IMR-90 (cell line): Measurements from ENCODE around the gene ZBED2. TPM values are rescaled to one million over a fixed set of nuclear protein-coding genes. Genes with fewer than 3 reads are reported as not detected.

Experiments
- ATAC-seq: fragments of 200-7000 bp; cut with Tn5 transposase; 2 replicates; pipeline ENCODE4 v1.9.1; 2020; ENCODE audit warnings: low read depth, mild to moderate bottlenecking, moderate library complexity
- BruUV-seq: library from RNA; stranded (reverse); fragments of 400-500 nt; replicated peaks from 2 replicates; lab custom pipeline; 2021; lab: Mats Ljungman, UMichigan
- CTCF ChIA-PET: fragments of 300-600 bp; formaldehyde crosslinking; extraction: SDS; loops from one replicate; lab custom pipeline; 2021; ENCODE audit warnings: antibody characterized with exemption; lab: Yijun Ruan, JAX
- POLR2A ChIA-PET: fragments of 300-600 bp; sonication (Branson Sonifier 250); formaldehyde crosslinking; loops from one replicate; lab custom pipeline; 2022; ENCODE audit warnings: antibody characterized with exemption; ENCODE audit not compliant: unreplicated experiment; lab: Charles Lee
- DNase-seq: peaks from one replicate; pipeline ENCODE4 v3.0.0; 2013
- H2AFZ ChIP-seq: replicated peaks from 2 replicates; pipeline ENCODE3; 2013; ENCODE audit warnings: low read length, mild to moderate bottlenecking; ENCODE audit not compliant: poor library complexity
- H2AK5ac ChIP-seq: 2 replicates; pipeline ENCODE4 v1.6.1; 2013; ENCODE audit warnings: low read depth, low read length, inconsistent platforms
- H2AK9ac ChIP-seq: replicated peaks from 2 replicates; pipeline ENCODE3; 2013; ENCODE audit warnings: mild to moderate bottlenecking, low read depth, low read length, moderate library complexity; ENCODE audit not compliant: poor library complexity
- H2BK120ac ChIP-seq: 2 replicates; pipeline ENCODE4 v1.6.1; 2013; ENCODE audit warnings: low read depth, low read length, inconsistent platforms
- H2BK15ac ChIP-seq: 3 replicates; pipeline ENCODE4 v1.6.1; 2013; ENCODE audit warnings: low read depth, low read length, inconsistent platforms
- H2BK20ac ChIP-seq: 2 replicates; pipeline ENCODE4 v1.6.1; 2013; ENCODE audit warnings: low read depth, mild to moderate bottlenecking, inconsistent platforms, low read length, moderate library complexity
- H2BK5ac ChIP-seq: 2 replicates; pipeline ENCODE4 v1.6.1; 2013; ENCODE audit warnings: mild to moderate bottlenecking, low read depth, low read length, inconsistent platforms; ENCODE audit not compliant: poor library complexity, severe bottlenecking
- H3K14ac ChIP-seq: replicated peaks from 2 replicates; pipeline ENCODE4 v1.6.1; 2013; ENCODE audit warnings: low read depth, low read length, inconsistent platforms
- H3K18ac ChIP-seq: 2 replicates; pipeline ENCODE4 v1.6.1; 2013; ENCODE audit warnings: low read depth, low read length, control low read depth
- H3K23ac ChIP-seq: 2 replicates; pipeline ENCODE4 v1.6.1; 2013; ENCODE audit warnings: low read depth, low read length, inconsistent platforms
- H3K27ac ChIP-seq: 2 replicates; pipeline ENCODE4 v1.5.1; 2013; ENCODE audit warnings: mild to moderate bottlenecking, control low read depth, low read length; ENCODE audit not compliant: insufficient read depth
- H3K27me3 ChIP-seq: 2 replicates; pipeline ENCODE4 v1.6.1; 2013; ENCODE audit warnings: low read length; ENCODE audit not compliant: control insufficient read depth, insufficient read depth
- H3K36me3 ChIP-seq: 2 replicates; pipeline ENCODE4 v1.6.1; 2013; ENCODE audit warnings: low read length, mixed read lengths; ENCODE audit not compliant: control insufficient read depth, insufficient read depth
- H3K4ac ChIP-seq: 2 replicates; pipeline ENCODE4 v1.6.1; 2013; ENCODE audit warnings: low read depth, low read length, inconsistent platforms
- H3K4me1 ChIP-seq: 2 replicates; pipeline ENCODE4 v1.6.1; 2013; ENCODE audit warnings: low read length, mixed read lengths; ENCODE audit not compliant: control insufficient read depth, insufficient read depth
- H3K4me2 ChIP-seq: 2 replicates; pipeline ENCODE4 v1.6.1; 2013; ENCODE audit warnings: low read depth, mild to moderate bottlenecking, control low read depth, low read length, moderate library complexity
- H3K4me3 ChIP-seq: 2 replicates; pipeline ENCODE4 v1.5.1; 2013; ENCODE audit warnings: low read depth, mild to moderate bottlenecking, control low read depth, low read length, moderate library complexity; ENCODE audit not compliant: insufficient read depth
- H3K56ac ChIP-seq: 2 replicates; pipeline ENCODE4 v1.6.1; 2013; ENCODE audit warnings: low read length, inconsistent platforms; ENCODE audit not compliant: insufficient read depth; ENCODE audit errors: extremely low read depth
- H3K79me1 ChIP-seq, 2 experiments: 2 replicates each; pipeline ENCODE4 v1.6.1; 2013; ENCODE audit warnings: low read length in 2 of 2, inconsistent platforms in 1 of 2, low read depth in 1 of 2
- H3K9ac ChIP-seq: 2 replicates; pipeline ENCODE4 v1.6.1; 2013; ENCODE audit warnings: low read depth, low read length, control low read depth
- H3K9me1 ChIP-seq: 2 replicates; pipeline ENCODE4 v1.6.1; 2013; ENCODE audit warnings: low read length, inconsistent platforms; ENCODE audit not compliant: insufficient read depth
- H3K9me3 ChIP-seq: 2 replicates; pipeline ENCODE4 v1.6.1; 2013; ENCODE audit warnings: low read length; ENCODE audit not compliant: control insufficient read depth, insufficient read depth
- H4K20me1 ChIP-seq: 2 replicates; pipeline ENCODE4 v1.6.1; 2013; ENCODE audit warnings: low read length, inconsistent platforms; ENCODE audit not compliant: insufficient read depth
- H4K5ac ChIP-seq: 2 replicates; pipeline ENCODE4 v1.6.1; 2013; ENCODE audit warnings: mild to moderate bottlenecking, low read depth, low read length, control low read depth
- H4K8ac ChIP-seq, 2 experiments: 2 replicates each; pipeline ENCODE4 v1.6.1; 2013; ENCODE audit warnings: low read depth in 2 of 2, low read length in 2 of 2, control low read depth in 1 of 2, inconsistent platforms in 1 of 2
- H4K91ac ChIP-seq: 2 replicates; pipeline ENCODE4 v1.6.1; 2013; ENCODE audit warnings: low read depth, low read length, inconsistent platforms; ENCODE audit not compliant: insufficient read depth
- BHLHE40 ChIP-seq: fragments of 150-350 bp; IDR thresholded peaks from 2 replicates; pipeline ENCODE4 v1.6.1; 2016; ENCODE audit warnings: mild to moderate bottlenecking, low read depth, low read length
- CEBPB ChIP-seq: IDR thresholded peaks from 2 replicates; pipeline ENCODE4 v1.6.1; 2012; ENCODE audit warnings: low read depth, low read length, improper control_type of control experiment
- FOS ChIP-seq: fragments of 150-350 bp; IDR thresholded peaks from 2 replicates; pipeline ENCODE4 v1.6.1; 2016; ENCODE audit warnings: low read depth, low read length
- MAFK ChIP-seq: IDR thresholded peaks from 2 replicates; pipeline ENCODE4 v1.6.1; 2012; ENCODE audit warnings: low read depth, low read length, improper control_type of control experiment
- MAZ ChIP-seq: IDR thresholded peaks from 2 replicates; pipeline ENCODE4 v1.6.1; 2012; ENCODE audit warnings: low read depth, mild to moderate bottlenecking, low read length, improper control_type of control experiment, moderate library complexity, borderline replicate concordance
- RCOR1 ChIP-seq: IDR thresholded peaks from 2 replicates; pipeline ENCODE4 v1.6.1; 2012; ENCODE audit warnings: mild to moderate bottlenecking, low read length, improper control_type of control experiment; ENCODE audit not compliant: insufficient replicate concordance
- SMC3 ChIP-seq: fragments of 150-350 bp; IDR thresholded peaks from 2 replicates; pipeline ENCODE4 v1.6.1; 2016; ENCODE audit warnings: low read depth, mild to moderate bottlenecking, antibody characterized with exemption, low read length, moderate library complexity
- USF2 ChIP-seq: fragments of 150-350 bp; IDR thresholded peaks from 2 replicates; pipeline ENCODE4 v1.6.1; 2017; ENCODE audit warnings: mild to moderate bottlenecking, antibody characterized with exemption, low read length, low read depth
- dilution Hi-C: fragments of 300-500 bp; cut with HindIII; formaldehyde crosslinking; loops from one replicate; pipeline ENCODE4 v1.14.3; 2018; ENCODE audit warnings: low sequenced_read_pairs; ENCODE audit not compliant: unreplicated experiment
- in situ Hi-C: fragments of 300-500 bp; cut with MboI; formaldehyde crosslinking; loops from 3 replicates; pipeline ENCODE4 v1.14.3; 2019; ENCODE audit warnings: low sequenced_read_pairs, inconsistent platforms, mixed read lengths
- intact Hi-C: fragments of 100-400 bp; cut with micrococcal nuclease; formaldehyde crosslinking; loops from 2 replicates; pipeline ENCODE4 v1.10.0; 2022
- polyA plus RNA-seq, 3 experiments: library from polyadenylated mRNA; depleted of rRNA; stranded (reverse); fragments of >200 nt; gene quantifications; 2 replicates each; pipeline ENCODE4 v1.2.3, GENCODE V29; 2012; ENCODE audit warnings: low replicate concordance in 1 of 3
- total RNA-seq: library from RNA; depleted of rRNA; stranded (reverse); fragments of >200 nt; gene quantifications from 2 replicates; pipeline ENCODE4 v1.2.3, GENCODE V29; 2012

The ZBED2 gene
- total and polyA plus RNA-seq, 2 of the 4 experiments (the other 2 are of a cell fraction): 0.51 to 0.72 TPM

GRCh38 chr3:111568911-111569310 lies 26.2 kb downstream of the ZBED2 start:
- dilution Hi-C loops: no loop called here
- intact Hi-C loops: no loop called here
- CTCF ChIA-PET: interaction anchor here (0.5 to 1.5 kb wide), 4 partner anchors 9 to 1018 kb away, joined by 3 to 6 read pairs (median 4); partner anchors contain the start of gene CD96

More at GRCh38 chr3:111568911-111569310, 26.2 kb downstream of the ZBED2 start:
- Histone ChIP-seq H3K4me1 (no peaks in the 10 kb centered on the region), H3K27me3 (peaks cover 5% of the 10 kb centered on the region; the same call in 1 of the 2 replicates), H3K9ac (no peak overlapping the region), H3K9me1 (no peaks in the 10 kb centered on the region), H2BK20ac (no peak overlapping the region), H2AFZ (no peak overlapping the region), H3K4ac (no peak overlapping the region), H3K18ac (no peak overlapping the region), H3K14ac (no peak overlapping the region), H3K27ac (no peak overlapping the region), H2AK5ac (no peak overlapping the region), H3K56ac (no peak overlapping the region), H2BK15ac (no peak overlapping the region), H3K79me1 (no peaks in the 10 kb centered on the region), H4K5ac (no peak overlapping the region), H2BK5ac (no peak overlapping the region), H3K4me2 (no peak overlapping the region), H4K20me1 (no peaks in the 10 kb centered on the region), H4K91ac (no peak overlapping the region), H3K36me3 (no peaks in the 10 kb centered on the region), H3K23ac (no peak overlapping the region), H3K4me3 (no peak overlapping the region), H2BK120ac (no peak overlapping the region), H4K8ac (no peak overlapping the region), H3K9me3 (no peaks in the 10 kb centered on the region), H2AK9ac (no peak overlapping the region)
- in situ Hi-C loops: no loop called here
- DNase-seq (no peak), ATAC-seq (no peak)
- POLR2A ChIA-PET: no interaction called here
- BruUV-seq: no TSS peak
- TF ChIP-seq MAFK (no peak), MAZ (no peak), FOS (no peak), USF2 (no peak), RCOR1 (no peak), SMC3 (no peak), CEBPB (no peak), BHLHE40 (no peak)
